GM19238 (cell line): ENCODE data around the gene RUBCN.
"Not testable (repeated sequence)": the region's sequence is repeated elsewhere in the genome, so short reads cannot be mapped to it uniquely, and the experiment has no call there.

Experiments used
- DNase-seq: peaks from one replicate; pipeline ENCODE4 v3.0.0; 2011; ENCODE audit warnings: low spot score; ENCODE audit not compliant: insufficient read length

Gene RUBCN

DNA sequence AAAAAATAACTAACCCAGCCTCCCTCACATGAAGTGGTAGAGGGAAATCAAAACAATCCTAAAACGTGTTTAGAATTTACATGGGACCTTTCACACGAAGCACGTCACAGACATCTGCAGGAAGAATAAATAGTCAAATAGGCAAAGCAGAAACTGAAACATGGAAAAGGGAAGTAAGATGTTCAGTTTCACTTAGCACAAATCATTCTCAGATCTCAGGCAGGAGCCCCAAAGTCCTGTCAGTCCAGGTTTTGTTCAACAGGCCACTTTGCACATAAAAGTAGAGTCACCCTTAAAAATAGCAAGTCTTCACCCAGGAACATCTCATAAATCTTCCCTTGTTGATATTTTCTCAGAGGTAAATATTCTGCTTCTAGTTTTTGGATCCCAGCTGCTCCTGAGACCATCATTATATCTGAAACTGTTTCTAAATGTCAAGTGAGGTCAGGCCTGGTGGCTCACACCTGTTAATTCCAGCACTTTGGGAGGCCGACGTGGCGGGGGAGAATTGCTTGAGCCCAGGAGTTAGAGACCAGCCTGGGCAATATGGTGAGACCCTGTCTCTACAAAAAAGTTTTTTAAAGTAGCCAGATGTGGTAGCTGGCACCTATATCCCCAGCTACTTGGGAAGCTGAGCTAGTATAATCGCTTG is 1.9 kb downstream of the RUBCN start:
- DNase-seq: peak; percentile 53

- DNase-seq: no peak
These were observed 3.7 kb downstream of the RUBCN start for GRCh38 chr3:197733042-197733441.

GRCh38 chr3:197731483-197731882 is 5.2 kb downstream of the RUBCN start:
- DNase-seq: not testable (repeated sequence)

DNA sequence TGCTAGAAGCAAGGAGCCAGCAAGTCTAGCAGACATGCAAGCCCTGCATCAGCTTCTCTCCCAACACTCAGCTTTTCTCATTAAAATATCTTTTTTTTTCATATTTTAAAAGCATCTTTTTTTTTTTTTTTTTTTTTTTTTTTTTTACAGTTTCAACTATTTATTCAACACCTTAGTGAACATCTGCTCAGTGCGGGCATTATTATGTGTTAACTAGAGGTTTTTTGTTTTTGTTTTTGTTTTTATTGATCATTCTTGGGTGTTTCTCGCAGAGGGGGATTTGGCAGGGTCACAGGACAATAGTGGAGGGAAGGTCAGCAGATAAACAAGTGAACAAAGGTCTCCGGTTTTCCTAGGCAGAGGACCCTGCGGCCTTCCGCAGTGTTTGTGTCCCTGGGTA is 5.9 kb downstream of the RUBCN start:
- DNase-seq: not testable (repeated sequence)

DNA sequence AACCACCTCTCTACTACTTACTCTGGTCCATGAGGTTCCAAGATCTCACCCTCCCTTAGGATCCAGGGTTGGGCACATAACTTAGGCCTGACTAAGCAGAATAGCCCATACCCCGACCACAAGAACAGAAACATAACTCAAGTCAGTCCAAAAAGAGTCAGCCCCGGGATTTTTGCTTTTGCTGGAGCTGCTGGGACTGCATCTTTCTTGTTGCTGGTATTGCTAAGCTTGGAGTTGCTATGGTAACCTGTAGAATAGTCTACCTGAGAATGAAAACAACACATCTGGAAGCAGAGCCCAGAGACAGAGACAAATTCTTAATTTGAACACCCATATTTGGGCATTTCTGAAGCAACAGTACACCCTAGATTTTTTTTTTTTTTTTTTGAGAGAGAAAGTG is 6.5 kb downstream of the RUBCN start:
- DNase-seq: no peak

GRCh38 chr3:197728487-197728886 is 8.2 kb downstream of the RUBCN start:
- no peak for DNase-seq

DNA sequence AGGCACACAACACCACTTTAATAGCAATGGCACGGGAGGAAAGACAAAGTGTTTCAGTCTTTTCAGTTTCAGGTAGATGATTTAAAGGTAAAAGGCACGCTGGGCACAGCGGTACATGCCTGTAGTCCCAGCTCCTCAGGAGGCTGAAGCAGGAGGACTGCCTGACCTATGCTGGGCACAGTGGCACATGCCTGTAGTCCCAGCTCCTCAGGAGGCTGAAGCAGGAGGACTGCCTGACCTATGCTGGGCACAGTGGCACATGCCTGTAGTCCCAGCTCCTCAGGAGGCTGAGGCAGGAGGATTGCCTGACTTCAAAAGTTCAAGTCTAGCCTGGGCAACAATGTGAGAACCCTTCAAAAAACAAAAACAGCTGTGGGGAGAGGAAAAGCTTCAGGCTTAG is 8.8 kb downstream of the RUBCN start:
- not testable (repeated sequence) for DNase-seq

- DNase-seq: no peak
These were observed 14.0 kb downstream of the RUBCN start for GRCh38 chr3:197722734-197723133.

GRCh38 chr3:197720694-197721093 is 16.0 kb downstream of the RUBCN start:
- DNase-seq: no peak

GRCh38 chr3:197718891-197719290 is 17.8 kb downstream of the RUBCN start:
- no peak for DNase-seq

GRCh38 chr3:197714251-197714650 is 22.5 kb downstream of the RUBCN start:
- DNase-seq: no peak

DNA sequence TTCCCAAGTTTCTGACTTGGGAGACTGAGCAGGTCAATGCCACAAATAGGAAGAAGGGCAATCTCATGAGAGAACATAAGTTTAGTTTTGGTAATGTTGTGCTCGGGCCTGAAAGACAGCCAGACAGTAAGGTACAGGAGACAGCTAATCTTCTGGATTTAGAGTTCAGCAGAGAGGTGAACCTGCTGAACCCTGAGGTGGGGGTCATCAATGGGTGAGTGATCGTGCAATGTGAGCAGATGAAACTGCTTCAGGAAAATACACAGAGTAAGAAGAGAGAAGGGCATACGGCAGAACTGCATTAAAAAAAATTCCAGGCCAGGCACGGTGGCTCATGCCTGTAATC is 23.3 kb downstream of the RUBCN start:
- no peak for DNase-seq

GRCh38 chr3:197711973-197712707 is 24.6 kb downstream of the RUBCN start:
- DNase-seq: peak; percentile 28

- not testable (repeated sequence) for DNase-seq
These were observed 25.7 kb downstream of the RUBCN start for GRCh38 chr3:197710965-197711364.

DNA sequence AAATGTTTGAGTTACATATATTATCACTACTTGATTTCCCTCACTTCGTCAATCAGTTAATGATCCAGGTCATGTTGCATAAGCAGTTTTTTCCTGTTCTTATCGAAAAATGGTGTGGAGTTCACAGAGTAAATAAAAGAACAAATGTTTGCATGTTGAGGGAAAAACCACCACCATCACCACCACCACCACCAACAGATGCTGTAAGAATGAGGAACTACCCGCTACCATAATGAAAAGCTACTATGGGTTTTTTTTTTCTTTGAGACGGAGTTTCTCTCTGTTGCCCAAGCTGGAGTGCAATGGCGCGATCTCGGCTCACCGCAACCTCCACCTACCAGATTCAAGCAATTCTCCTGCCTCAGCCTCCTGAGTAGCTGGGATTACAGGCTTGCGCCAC is 27.6 kb downstream of the RUBCN start:
- no peak for DNase-seq

GRCh38 chr3:197706658-197707057 is 30.0 kb downstream of the RUBCN start:
- DNase-seq: no peak

DNA sequence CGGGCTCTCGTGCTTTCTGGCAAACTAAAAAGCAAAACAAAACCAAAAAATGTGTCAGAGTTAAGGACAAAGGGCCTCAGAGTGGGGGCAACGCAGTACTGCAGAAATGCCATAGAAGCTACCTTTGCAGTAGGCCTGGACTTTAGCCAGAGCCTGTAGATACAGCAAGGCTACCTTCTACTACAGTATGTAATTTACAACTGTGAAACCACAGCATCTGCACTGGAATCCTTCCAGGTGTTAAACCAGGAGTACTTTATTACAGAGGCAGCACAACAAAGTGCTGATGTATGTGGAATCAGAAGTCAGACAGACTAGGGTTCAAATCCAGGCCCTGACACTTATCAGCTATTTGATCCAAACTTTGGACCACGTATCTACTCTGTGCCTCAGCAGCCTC is 34.9 kb downstream of the RUBCN start:
- no peak for DNase-seq

- no peak for DNase-seq
These were observed 36.6 kb downstream of the RUBCN start for GRCh38 chr3:197700095-197700494.

DNA sequence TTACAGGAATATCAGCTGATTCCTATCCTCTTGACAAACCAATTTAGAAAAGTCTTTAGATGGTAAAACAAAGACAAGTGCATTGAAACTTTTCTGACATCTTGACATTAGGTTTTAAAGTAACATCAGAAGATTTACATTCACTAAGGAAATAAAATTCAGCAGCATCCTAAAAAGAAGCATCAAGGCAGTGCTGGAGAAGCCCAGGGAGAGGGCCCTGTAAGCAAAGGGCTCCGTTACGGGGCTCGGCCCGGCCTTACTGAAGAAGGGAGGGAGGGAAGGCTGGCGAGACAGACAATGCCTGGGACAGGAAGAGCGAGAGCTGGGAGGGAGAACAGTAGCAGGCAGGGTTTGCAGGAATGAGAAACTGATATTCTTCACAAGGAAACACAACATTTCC is 39.3 kb downstream of the RUBCN start:
- DNase-seq: no peak

- DNase-seq: no peak
These were observed 42.5 kb downstream of the RUBCN start for GRCh38 chr3:197694251-197694650.

DNA sequence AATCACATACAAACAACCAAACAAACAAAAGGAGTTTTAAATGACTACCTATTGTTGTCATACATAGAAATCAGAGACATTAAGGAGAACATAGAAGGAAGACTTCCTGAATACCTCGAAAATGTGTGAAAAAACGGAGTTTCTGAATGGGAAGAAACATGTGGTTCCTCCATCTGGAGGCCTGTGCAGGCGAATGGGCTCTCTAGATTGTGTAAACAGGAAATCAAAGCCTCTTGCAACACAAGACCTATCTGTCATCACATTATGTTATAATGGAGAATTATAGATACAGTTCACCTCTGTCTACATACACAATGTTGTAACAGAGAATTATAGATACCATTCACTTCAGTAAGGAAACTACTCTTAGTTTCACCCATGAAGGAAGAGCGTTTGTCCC is 44.1 kb downstream of the RUBCN start:
- DNase-seq: no peak

- no peak for DNase-seq
These were observed 46.0 kb downstream of the RUBCN start for GRCh38 chr3:197690754-197691153.

- no peak for DNase-seq
These were observed 49.1 kb downstream of the RUBCN start for GRCh38 chr3:197687570-197687969.
